Stimulated activated CD4-positive, alpha-beta T cell treated with anti-CD3 and anti-CD28 coated beads, Interleukin-4, amount 100 ng/mL, for 1 hour (primary cell): ENCODE data around the gene GVQW3.

Experiments used
- DNase-seq: peaks from one replicate; pipeline ENCODE4 v3.0.0-alpha.2; 2020

GVQW3 gene

DNA sequence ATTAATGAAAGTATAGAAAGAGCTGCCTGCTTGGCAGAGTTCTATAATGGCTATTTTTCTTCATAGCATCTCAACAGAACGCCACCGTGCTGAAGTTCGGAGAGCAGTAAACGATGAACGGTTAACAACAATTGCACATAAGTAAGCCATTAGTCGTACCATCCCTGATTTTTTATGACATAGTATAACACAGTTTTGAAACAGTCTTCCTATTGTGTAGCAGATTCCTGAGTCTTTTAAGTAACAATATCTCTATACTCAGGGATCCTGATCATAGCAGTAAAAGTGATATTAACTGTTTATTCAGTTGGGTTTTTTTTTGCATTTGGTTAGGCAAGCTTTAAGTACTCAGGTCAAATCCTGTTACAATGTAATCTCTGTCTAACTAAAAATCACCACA, 72.1 kb downstream of the GVQW3 start:
- no peak for DNase-seq

DNA sequence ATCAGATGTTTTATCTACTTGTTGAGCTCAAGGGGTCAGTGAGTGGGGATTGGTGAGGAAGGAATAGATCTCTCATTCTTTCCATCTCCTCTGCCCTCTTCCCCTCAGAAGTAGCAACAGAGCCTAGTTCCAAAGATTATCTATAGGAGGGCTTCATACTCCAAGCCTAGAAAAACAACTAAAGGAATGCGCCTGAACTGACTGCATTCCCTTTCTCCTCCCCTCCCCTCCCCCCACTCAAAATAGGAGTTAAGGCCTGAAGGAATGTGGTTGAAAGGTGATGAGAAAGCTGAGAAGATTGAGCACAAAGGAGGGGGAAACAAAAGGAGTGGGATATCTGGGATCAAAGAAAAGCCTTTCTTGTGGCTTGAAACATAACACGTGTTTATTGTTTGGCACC, 74.2 kb downstream of the GVQW3 start:
- DNase-seq, result no peak

DNA sequence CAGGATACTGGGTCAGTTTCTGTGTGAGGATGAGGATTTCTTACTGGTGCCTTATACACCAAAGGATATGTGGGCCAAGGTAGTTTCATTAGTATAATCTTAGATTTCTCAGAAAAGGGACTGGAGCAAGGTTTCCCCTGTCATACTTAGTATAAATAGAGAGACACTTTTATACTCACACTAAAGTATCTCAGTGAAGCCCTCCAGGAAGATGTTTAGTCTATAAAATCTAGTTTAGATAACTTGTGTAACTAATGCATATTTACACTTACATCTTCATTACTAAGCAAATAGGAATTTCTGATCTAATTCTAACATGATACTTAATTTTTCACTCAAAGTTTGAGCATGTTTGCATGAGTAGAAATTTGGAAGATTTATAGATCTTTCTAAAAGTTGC, 74.8 kb downstream of the GVQW3 start:
- no peak for DNase-seq

DNA sequence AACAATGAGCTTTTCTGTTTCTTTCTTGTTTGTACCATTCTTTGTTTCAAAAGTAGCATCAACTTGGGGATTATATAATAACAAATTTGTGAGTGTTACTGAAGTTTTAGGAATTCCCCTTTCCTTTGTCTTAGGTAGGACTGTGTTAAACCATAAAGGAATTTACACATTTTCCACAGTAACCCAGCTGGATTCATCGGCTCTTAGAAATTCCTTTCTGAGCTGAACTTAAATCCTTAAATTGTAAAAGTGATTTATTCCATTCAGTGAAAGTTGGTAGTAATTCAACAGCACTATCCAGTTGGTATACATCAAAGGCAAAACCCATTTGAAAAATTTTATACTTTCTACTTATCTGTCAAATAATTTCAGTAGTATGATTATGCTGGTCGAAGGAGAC, 75.4 kb downstream of the GVQW3 start:
- DNase-seq, result no peak
